ENCODE measurements around the gene MRPL38.
"Not testable (repeated sequence)": the region's sequence is repeated elsewhere in the genome, so short reads cannot be mapped to it uniquely, and the experiment has no call there.

Gene MRPL38

GRCh38 chr17:75855310-75856061, 49.2 kb downstream of the MRPL38 start, which contains the start of gene WBP2:
Gene WBP2, minus strand, starts transcription at chr17:75855335. Its CDS starts 38 bp downstream, at chr17:75855297.
- DNase-seq (ENCODE audit: low read depth in 2 of 2): peak; percentile 99

DNA sequence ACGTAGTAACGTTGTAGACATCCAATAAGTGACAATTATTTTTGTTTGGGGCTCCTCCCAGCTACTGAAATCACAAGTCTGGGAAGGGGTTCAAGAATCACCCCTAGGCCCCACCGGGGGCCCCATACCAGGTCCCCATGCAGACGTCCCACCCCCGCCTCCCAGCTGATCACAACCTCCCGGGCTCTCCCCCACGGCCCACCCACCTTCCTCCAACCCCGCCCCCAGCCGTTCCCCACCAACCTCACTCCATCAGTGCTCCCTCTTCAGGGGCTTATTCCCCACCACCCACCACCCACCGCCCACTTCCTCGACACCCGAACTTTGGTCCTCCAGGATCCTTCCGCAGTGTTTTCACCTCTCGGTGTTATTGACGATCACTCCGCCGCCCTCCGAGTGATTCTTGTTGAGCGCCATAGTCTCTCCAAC, 49.8 kb downstream of the MRPL38 start:
- no peak for DNase-seq (ENCODE audit: low read depth in 2 of 2)

- no peak for DNase-seq (ENCODE audit: low read depth in 2 of 2)
Observed at GRCh38 chr17:75854101-75854748, 50.5 kb downstream of the MRPL38 start.

- no peak for DNase-seq (ENCODE audit: low read depth in 2 of 2)
Observed at GRCh38 chr17:75853433-75853832, 51.3 kb downstream of the MRPL38 start.

GRCh38 chr17:75851693-75851991, 53.0 kb downstream of the MRPL38 start:
- not testable (repeated sequence) for DNase-seq (ENCODE audit: low read depth in 2 of 2)

GRCh38 chr17:75850928-75851692, 53.6 kb downstream of the MRPL38 start:
- no peak for DNase-seq (ENCODE audit: low read depth in 2 of 2)

GRCh38 chr17:75849724-75850123, 55.0 kb downstream of the MRPL38 start:
- no peak for DNase-seq (ENCODE audit: low read depth in 2 of 2)

DNA sequence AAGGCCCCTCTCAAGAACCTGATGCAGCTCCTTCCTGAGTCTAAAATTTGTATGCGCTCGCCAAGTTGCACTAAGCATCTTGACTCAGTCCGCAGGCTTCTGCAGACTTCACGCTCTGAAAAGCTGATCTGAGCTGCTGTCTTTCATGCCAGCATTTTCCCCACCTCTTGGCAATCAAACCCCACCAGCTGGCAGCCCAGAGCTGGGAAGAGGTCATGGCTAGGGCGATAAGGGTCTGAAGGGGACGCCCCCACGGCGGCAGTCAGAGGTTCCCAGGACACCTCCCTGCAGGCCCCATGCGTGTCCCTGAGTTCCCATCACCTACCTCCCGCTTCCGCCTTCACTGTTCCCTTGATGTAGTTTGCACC, 55.4 kb downstream of the MRPL38 start:
- DNase-seq (ENCODE audit: low read depth in 2 of 2): no peak
